ENCODE measurements around the gene PRRT1. TPM values are rescaled to one million over a fixed set of nuclear protein-coding genes. Genes with fewer than 3 reads are reported as not detected.
A peak's percentile ranks its signal among the peaks of the same experiment; 100 is the strongest.
"Not testable (repeated sequence)": the region's sequence is repeated elsewhere in the genome, so short reads cannot be mapped to it uniquely, and the experiment has no call there.

Gene PRRT1
- total RNA-seq, 2 experiments from 2014 or later, result 1.1 to 1.6 TPM

DNA sequence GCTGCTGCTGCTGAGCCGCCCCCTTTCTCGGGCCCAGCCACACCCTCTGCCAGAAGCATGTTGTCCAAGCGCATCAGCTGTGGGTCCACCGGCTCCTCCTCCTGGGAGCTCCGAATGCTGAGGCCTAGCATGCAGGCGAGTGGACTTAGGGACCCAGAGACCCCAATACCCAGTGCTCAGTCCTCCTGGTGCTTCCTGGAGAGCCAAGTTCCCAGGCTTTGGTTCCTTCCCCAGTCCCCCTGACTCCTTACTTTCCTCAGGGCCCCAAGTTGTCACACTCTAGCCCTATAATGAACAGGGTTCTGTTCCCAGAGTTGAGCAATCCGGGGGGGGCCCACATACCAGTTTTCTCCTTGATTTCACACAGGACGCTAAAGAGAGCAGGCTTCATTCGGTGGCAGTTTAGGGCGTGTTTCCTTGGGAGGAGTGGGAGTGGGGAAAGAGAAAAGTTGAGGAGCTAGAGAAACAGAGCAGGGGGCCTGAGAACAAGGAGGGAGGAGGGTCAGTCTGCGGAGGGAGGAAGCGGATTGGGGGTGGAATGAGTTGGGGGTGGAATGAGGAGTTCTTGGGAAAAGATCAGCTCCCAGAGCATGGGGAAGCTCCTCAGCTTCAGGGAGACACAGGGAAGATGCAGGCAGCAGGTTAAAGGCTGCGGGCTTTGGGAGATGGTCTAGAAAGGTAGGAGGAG lies 36.8 kb upstream of the PRRT1 start:
- H3K4me1 Mint-ChIP-seq (ENCODE audit: low read depth), result peaks cover 40% of the 10 kb centered on the region
- POLR2A ChIA-PET, result interaction anchor here (1.2 to 7.2 kb wide), 2 partner anchors 10 to 784 kb away, joined by 3 to 72 read pairs; partner anchors contain the start of genes AGPAT1 and RNF5
- CTCF ChIA-PET, result interaction anchor here (0.9 kb wide), 1 partner anchor 70 kb away, joined by 3 read pairs; no protein-coding TSS in a partner anchor
- ATAC-seq (no peak), DNase-seq (no peak)
- intact Hi-C loops (cut with micrococcal nuclease), result no loop called here
- H3K27ac Mint-ChIP-seq, result peak overlapping the region; percentile 96
- no peaks in the 10 kb centered on the region for H3K9me3 Mint-ChIP-seq
- TF ChIP-seq, protein P1, sequence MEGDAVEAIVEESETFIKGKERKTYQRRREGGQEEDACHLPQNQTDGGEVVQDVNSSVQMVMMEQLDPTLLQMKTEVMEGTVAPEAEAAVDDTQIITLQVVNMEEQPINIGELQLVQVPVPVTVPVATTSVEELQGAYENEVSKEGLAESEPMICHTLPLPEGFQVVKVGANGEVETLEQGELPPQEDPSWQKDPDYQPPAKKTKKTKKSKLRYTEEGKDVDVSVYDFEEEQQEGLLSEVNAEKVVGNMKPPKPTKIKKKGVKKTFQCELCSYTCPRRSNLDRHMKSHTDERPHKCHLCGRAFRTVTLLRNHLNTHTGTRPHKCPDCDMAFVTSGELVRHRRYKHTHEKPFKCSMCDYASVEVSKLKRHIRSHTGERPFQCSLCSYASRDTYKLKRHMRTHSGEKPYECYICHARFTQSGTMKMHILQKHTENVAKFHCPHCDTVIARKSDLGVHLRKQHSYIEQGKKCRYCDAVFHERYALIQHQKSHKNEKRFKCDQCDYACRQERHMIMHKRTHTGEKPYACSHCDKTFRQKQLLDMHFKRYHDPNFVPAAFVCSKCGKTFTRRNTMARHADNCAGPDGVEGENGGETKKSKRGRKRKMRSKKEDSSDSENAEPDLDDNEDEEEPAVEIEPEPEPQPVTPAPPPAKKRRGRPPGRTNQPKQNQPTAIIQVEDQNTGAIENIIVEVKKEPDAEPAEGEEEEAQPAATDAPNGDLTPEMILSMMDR (IDR thresholded peaks at IDR 0.05), result no peak
- no peaks in the 10 kb centered on the region for H3K27me3 Mint-ChIP-seq
- peak overlapping the region; percentile 95 for H3K4me3 Mint-ChIP-seq
- H3K36me3 Mint-ChIP-seq (ENCODE audit: low read depth), result peaks cover 48% of the 10 kb centered on the region

DNA sequence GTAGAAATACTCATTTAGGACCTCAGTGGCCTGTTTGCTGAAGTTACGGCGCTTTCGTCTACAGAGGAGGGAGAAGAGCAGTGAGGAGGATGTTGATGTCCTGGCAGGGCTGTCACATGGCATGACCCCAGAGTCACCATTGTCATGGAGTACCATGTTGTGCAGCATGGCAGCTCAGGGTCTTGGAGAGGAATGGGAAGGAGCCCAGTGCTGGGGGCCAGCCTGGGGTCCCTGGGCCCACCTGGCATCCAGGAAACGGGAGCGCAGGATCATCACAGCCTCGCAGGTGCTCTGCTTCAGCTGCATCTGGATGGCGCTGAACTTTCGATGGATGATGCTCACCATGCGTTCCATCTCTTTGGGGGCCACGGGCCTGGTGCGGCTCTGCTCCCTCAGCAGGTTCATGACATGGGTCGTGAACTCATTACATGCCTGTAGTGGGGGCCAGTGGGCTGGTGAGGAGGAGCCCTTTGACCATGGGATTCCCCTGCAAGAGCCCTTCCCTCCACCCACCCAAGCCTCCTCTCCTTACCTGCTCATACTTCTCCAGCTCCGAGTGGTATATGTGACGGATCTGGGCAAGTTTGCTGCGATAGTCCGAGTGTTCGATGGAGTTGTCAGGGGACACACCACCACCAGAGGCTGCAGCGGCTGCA lies 36.1 kb upstream of the PRRT1 start:
- H3K27ac Mint-ChIP-seq, result peak overlapping the region; percentile 96
- H3K27me3 Mint-ChIP-seq; CTCF ChIA-PET; H3K9me3 Mint-ChIP-seq; intact Hi-C loops (cut with micrococcal nuclease); ATAC-seq; DNase-seq: not testable (repeated sequence)
- peaks cover 44% of the 10 kb centered on the region for H3K4me1 Mint-ChIP-seq (ENCODE audit: low read depth)
- peak overlapping the region; percentile 95 for H3K4me3 Mint-ChIP-seq
- H3K36me3 Mint-ChIP-seq (ENCODE audit: low read depth), result peaks cover 50% of the 10 kb centered on the region
- POLR2A ChIA-PET, result interaction anchor here (1.2 to 7.2 kb wide), 2 partner anchors 9 to 784 kb away, joined by 3 to 72 read pairs; partner anchors contain the start of genes AGPAT1 and RNF5

DNA sequence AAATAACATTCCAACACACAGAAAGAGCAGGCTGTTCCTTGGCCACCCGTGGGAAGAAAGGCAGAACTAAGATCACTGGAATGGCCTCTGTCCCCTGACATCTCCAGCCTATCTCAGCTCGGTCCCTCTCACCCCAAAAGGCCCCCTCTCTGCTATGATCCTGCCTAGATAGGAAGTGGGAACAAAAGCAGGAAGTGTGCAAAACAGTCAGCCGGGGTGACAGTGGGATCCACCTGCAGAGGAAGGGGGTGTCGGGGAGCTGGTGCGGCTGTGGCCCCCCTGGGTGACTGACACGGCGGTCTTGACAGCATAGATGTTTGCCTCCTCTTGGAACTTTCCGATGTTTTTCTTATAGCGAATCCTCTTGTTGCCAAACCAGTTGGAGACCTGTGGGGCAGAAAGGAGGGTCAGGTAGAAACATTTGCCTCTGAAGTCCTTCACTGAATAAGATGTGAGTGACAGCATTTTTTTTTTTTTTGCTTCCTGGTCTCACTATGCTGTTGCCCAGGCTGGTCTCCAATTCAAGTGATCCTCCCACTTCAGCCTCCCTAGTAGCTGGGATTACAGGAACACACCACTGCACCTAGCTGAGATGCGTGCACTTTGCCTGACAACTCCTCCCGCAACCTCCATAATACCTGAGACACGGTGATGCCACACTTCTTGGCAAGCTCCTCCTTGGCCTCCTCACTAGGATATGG lies 35.4 kb upstream of the PRRT1 start:
- DNase-seq (no peak), ATAC-seq (no peak)
- H3K27ac Mint-ChIP-seq, result peak overlapping the region; percentile 92
- no peaks in the 10 kb centered on the region for H3K27me3 Mint-ChIP-seq
- peaks cover 55% of the 10 kb centered on the region for H3K36me3 Mint-ChIP-seq (ENCODE audit: low read depth)
- H3K4me1 Mint-ChIP-seq (ENCODE audit: low read depth), result peaks cover 47% of the 10 kb centered on the region
- intact Hi-C loops (cut with micrococcal nuclease), result no loop called here
- ChIA-PET POLR2A (interaction anchor here (1.5 to 7.2 kb wide), 2 partner anchors 8 kb away, joined by 4 to 72 read pairs; partner anchors contain the start of genes AGPAT1 and RNF5), CTCF (interaction anchor here (0.6 kb wide), 1 partner anchor 219 kb away, joined by 3 read pairs; no protein-coding TSS in a partner anchor)
- H3K4me3 Mint-ChIP-seq, result peak overlapping the region; percentile 95
- H3K9me3 Mint-ChIP-seq, result no peaks in the 10 kb centered on the region
- TF ChIP-seq, protein P1 (IDR thresholded peaks at IDR 0.05), result no peak

DNA sequence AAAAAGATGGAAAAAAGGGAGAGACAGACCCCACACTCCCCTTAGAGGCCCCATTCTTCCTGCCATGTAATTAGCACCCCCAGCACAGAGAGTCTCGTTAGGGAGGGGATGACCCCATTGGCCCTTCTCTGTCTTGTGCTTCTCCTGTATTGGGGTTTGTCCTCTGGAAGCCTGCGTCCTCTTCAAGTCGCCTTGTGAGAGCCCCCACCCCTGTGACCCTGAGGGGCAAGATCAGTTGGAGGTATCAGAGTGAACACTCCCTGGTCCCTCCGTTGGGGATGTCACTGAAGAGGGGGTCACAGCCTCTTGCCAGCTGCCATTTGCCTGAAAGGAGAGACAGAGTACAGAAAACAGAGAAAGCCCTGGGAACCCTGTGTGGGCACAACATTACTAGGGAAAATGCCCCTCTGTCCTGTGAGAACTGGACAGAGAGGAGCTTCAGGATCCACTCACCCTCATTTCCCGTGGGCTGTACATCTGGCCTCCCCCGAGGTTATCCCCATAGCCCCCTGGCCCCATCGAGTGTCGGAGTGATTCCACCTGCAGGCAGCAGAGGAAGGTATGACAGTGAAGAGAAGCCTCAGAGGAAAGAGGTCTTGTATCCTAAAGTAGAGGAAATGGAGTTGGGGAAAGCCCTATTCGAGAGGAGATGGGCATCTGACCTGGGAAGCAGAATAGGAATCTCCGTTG lies 34.6 kb upstream of the PRRT1 start:
- Mint-ChIP-seq H3K36me3 (ENCODE audit: low read depth) (peaks cover 55% of the 10 kb centered on the region), H3K27ac (peak overlapping the region; percentile 92), H3K4me1 (ENCODE audit: low read depth) (peaks cover 50% of the 10 kb centered on the region), H3K4me3 (peak overlapping the region; percentile 95)
- H3K9me3 Mint-ChIP-seq; DNase-seq; intact Hi-C loops (cut with micrococcal nuclease); ATAC-seq; CTCF ChIA-PET; H3K27me3 Mint-ChIP-seq: not testable (repeated sequence)
- POLR2A ChIA-PET, result interaction anchor here (0.6 to 7.2 kb wide), 3 partner anchors 7 to 14 kb away, joined by 3 to 72 read pairs (median 4); partner anchors contain the start of genes AGPAT1 and RNF5

DNA sequence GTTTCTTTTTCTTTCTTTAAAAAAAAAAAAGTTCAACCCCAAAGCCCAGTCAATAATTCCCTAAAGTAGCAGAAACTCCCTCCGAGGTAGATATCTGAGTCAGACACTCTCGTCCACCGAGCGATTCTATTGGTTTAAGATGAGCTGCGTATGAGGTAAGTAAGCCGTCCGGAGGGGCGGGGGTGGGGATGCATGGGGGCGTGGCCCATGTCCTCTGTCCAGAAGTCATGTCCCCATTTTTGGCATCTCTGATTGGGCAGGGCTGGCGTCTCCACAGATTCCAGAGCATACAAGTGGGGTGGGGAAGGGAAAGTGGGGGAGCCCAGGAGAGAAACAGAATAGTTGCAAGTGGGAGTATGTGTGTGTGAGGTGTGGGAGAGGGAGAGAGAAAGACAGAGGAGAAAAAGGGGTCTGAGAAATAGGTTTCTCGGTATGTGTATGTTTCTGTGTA lies 34.0 kb upstream of the PRRT1 start:
- H3K36me3 Mint-ChIP-seq (ENCODE audit: low read depth), result peaks cover 56% of the 10 kb centered on the region
- CTCF ChIA-PET; intact Hi-C loops (cut with micrococcal nuclease); H3K27me3 Mint-ChIP-seq; H3K9me3 Mint-ChIP-seq: not testable (repeated sequence)
- peak overlapping the region; percentile 92 for H3K27ac Mint-ChIP-seq
- peak overlapping the region; percentile 23 for H3K4me3 Mint-ChIP-seq
- H3K4me1 Mint-ChIP-seq (ENCODE audit: low read depth), result peaks cover 54% of the 10 kb centered on the region
- POLR2A ChIA-PET, result interaction anchor here (0.6 to 1.5 kb wide), 2 partner anchors 10 to 15 kb away, joined by 3 to 4 read pairs; no protein-coding TSS in a partner anchor
- ATAC-seq, result peak; percentile 55
- DNase-seq, result peak; percentile 81
